OCI-LY1 (cell line): ENCODE results near the gene BICD2.

Experiments used
- CTCF ChIP-seq: fragments of 200-600 bp; sonication (generic), shearing (Covaris generic); IDR thresholded peaks from 2 replicates; pipeline ENCODE4 v1.5.1; 2017; ENCODE audit warnings: mild to moderate bottlenecking, antibody characterized with exemption, low read length, moderate library complexity, mixed read lengths
- EZH2 ChIP-seq: fragments of 200-600 bp; sonication (generic), shearing (Covaris generic); IDR thresholded peaks from 2 replicates; pipeline ENCODE4 v1.8.0; 2017; ENCODE audit warnings: borderline replicate concordance, mixed run types, mild to moderate bottlenecking, antibody characterized with exemption, low read length, moderate library complexity, mixed read lengths

- no peak for TF ChIP-seq CTCF
- TF ChIP-seq EZH2: no peak
These were observed 43.1 kb downstream of the BICD2 start for GRCh38 chr9:92721548-92721947.
